Esophagus muscularis mucosa (tissue), 4 donors: ENCODE data around the gene KMT2E. TPM values are rescaled to one million over a fixed set of nuclear protein-coding genes. Genes with fewer than 3 reads are reported as not detected.

Experiments used
- DNase-seq: peaks from one replicate; pipeline ENCODE4 v3.0.0-alpha.2; 2017; ENCODE audit errors: extremely low spot score
- H3K27ac ChIP-seq, 4 donors: fragments of 200-600 bp; sonication (generic); replicated peaks in 1 of 4; 1 replicate in 3 of 4; 2 replicates in 1 of 4; pipeline ENCODE4 v1.5.1; 2016 to 2019; ENCODE audit warnings: mild to moderate bottlenecking in 1 of 4
- H3K27me3 ChIP-seq, 4 donors: fragments of 200-600 bp; sonication (generic); one replicate each; pipeline versions ENCODE4 v1.5.1 to v1.6.0; 2016 to 2019
- H3K36me3 ChIP-seq, 4 donors: fragments of 200-600 bp; sonication (generic); one replicate each; pipeline ENCODE4 v1.5.1; 2016 to 2019
- H3K4me1 ChIP-seq, 4 donors: fragments of 200-600 bp; sonication (generic); one replicate each; pipeline ENCODE4 v1.5.1; 2016 to 2019
- H3K4me3 ChIP-seq, 4 donors: fragments of 200-600 bp; sonication (generic); 1 replicate in 2 of 4; 2 replicates in 2 of 4; pipeline ENCODE4 v1.5.1; 2016 to 2019; ENCODE audit warnings: mild to moderate bottlenecking in 4 of 4, moderate library complexity in 1 of 4
- H3K9me3 ChIP-seq, 4 donors: fragments of 200-600 bp; sonication (generic); 1 replicate in 3 of 4; 2 replicates in 1 of 4; pipeline ENCODE4 v1.5.1; 2016 to 2019
- EP300 ChIP-seq: sonication (generic); formaldehyde crosslinking; IDR thresholded peaks from one replicate; pipeline ENCODE4 v1.6.1; 2017; ENCODE audit warnings: antibody characterized with exemption
- POLR2A ChIP-seq: fragments of 450-650 bp; IDR thresholded peaks from one replicate; pipeline ENCODE4 v1.6.1; 2017; ENCODE audit warnings: antibody characterized with exemption, moderate library complexity, mild to moderate bottlenecking, low read depth
- POLR2AphosphoS5 ChIP-seq, 2 donors: sonication (generic); formaldehyde crosslinking; IDR thresholded peaks; one replicate each; pipeline ENCODE4 v1.6.1; 2017; ENCODE audit warnings: antibody characterized with exemption in 2 of 2
- WGBS: methylation state at CpG from one replicate; pipeline ENCODE4 v1.1.5; 2018; 5-methylcytosine and 5-hydroxymethylcytosine counted together
- intact Hi-C: fragments of 100-400 bp; cut with DNase I; formaldehyde crosslinking; loops from one replicate; pipeline ENCODE4 v1.15.1; 2023
- total RNA-seq, 4 donors: library from RNA; depleted of rRNA; stranded (reverse); fragments of >200 nt; gene quantifications; one replicate each; pipeline versions ENCODE4 v1.1.0 to v1.2.1, GENCODE V29; 2016
- TF ChIP-seq, protein P1 (sequence below), 3 experiments: fragments of 200-600 bp in 2 of 3; fragments of 450-650 bp in 1 of 3; sonication (generic) in 2 of 3; IDR thresholded peaks; one replicate each; pipeline ENCODE4 v1.5.1; 2017 to 2019; ENCODE audit warnings: antibody characterized with exemption in 3 of 3, mild to moderate bottlenecking in 2 of 3, moderate library complexity in 1 of 3

The KMT2E gene
- total RNA-seq, 4 donors from 2014 or later, result 77.0 to 109 (median 94.0) TPM

DNA sequence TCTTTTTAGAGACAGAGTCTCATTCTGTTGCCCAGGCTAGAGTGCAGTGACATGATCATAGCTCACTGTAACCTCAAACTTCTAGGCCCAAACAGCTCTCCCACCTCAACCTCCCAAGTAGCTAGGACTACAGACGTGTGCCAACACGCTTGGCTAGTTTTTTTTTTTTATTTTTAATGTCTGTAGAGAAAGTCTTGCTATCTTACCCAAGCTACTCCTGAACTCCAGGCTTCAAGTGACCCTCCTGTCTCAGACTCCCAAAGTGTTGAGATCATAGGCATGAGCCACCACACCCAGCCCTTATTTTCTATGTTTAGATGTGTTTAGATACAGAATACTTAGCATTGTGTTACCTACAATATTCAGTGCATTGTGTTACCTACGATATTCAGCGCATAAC is 46.4 kb downstream of the KMT2E start:
- Histone ChIP-seq H3K27me3 (no peaks in the 10 kb centered on the region), H3K4me3 (no peak overlapping the region), H3K27ac (no peak overlapping the region), H3K9me3 (no peaks in the 10 kb centered on the region), H3K4me1 (peaks cover 19 to 81% (median 67%) of the 10 kb centered on the region in 4 donors), H3K36me3 (peaks cover 0 to 18% (median 7%) of the 10 kb centered on the region in 4 donors)
- no peak for DNase-seq
- intact Hi-C loops, result loop anchor here (10.0 kb wide), 1 partner anchor 76 kb away; no protein-coding TSS in a partner anchor
- TF ChIP-seq, protein P1, sequence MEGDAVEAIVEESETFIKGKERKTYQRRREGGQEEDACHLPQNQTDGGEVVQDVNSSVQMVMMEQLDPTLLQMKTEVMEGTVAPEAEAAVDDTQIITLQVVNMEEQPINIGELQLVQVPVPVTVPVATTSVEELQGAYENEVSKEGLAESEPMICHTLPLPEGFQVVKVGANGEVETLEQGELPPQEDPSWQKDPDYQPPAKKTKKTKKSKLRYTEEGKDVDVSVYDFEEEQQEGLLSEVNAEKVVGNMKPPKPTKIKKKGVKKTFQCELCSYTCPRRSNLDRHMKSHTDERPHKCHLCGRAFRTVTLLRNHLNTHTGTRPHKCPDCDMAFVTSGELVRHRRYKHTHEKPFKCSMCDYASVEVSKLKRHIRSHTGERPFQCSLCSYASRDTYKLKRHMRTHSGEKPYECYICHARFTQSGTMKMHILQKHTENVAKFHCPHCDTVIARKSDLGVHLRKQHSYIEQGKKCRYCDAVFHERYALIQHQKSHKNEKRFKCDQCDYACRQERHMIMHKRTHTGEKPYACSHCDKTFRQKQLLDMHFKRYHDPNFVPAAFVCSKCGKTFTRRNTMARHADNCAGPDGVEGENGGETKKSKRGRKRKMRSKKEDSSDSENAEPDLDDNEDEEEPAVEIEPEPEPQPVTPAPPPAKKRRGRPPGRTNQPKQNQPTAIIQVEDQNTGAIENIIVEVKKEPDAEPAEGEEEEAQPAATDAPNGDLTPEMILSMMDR (IDR thresholded peaks at IDR 0.05), result no peak
- WGBS, result 95% methylated on average over 4 of the region's 4 CpGs

DNA sequence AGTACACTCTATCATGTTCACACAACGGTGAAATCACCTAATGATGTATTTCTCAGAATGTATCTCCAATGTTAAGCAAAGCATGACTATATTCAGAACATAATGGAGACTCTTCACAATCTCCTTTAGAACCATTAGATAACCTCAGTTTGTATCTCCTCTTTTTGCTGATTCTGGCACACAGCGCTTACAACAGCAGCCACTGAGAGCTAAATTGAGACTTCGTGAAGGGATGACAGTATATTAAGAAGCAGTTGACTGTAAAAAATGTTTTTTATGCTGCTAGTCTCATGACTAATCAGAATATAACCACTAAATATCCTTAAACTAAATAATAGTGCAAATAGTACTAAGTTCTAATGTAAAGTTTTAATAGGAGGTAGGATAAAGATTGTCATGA is 46.9 kb downstream of the KMT2E start:
- no peaks in the 10 kb centered on the region for H3K27me3 ChIP-seq
- 87% methylated on average over 3 of the region's 3 CpGs for WGBS
- H3K9me3 ChIP-seq, result no peaks in the 10 kb centered on the region
- H3K4me1 ChIP-seq, result peaks cover 18 to 81% (median 67%) of the 10 kb centered on the region in 4 donors
- H3K27ac ChIP-seq, result no peak overlapping the region
- DNase-seq, result no peak
- TF ChIP-seq, protein P1 (IDR thresholded peaks at IDR 0.05), result no peak
- TF ChIP-seq POLR2AphosphoS5 (IDR thresholded peaks at IDR 0.05) (no peak), POLR2A (no peak), EP300 (no peak)
- H3K4me3 ChIP-seq, result no peak overlapping the region
- intact Hi-C loops, result loop anchor here (10.0 kb wide), 1 partner anchor 76 kb away; no protein-coding TSS in a partner anchor
- H3K36me3 ChIP-seq, result peaks cover 0 to 20% (median 7%) of the 10 kb centered on the region in 4 donors

DNA sequence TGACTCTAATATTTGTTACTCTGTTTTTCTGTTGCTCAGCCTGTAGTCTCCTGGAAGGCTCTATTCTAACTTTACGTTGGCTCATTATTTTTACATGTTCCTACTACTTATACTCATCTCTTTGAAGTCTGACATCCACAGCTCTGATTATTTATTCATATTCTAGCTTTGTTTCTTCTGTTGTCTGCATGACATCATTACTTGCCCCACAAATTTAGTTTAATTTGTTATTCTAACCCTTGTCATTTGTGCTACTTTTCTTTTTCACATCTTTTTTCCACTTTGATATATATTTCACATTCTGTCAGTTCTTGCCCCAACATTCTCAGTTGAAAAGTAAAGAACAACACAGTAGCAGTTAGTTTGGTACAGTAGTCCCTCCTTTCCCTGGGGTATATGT is 51.1 kb downstream of the KMT2E start:
- Histone ChIP-seq H3K27ac (no peak overlapping the region), H3K36me3 (peaks cover 5 to 59% (median 30%) of the 10 kb centered on the region in 4 donors), H3K27me3 (no peaks in the 10 kb centered on the region), H3K4me3 (no peak overlapping the region), H3K9me3 (no peaks in the 10 kb centered on the region), H3K4me1 (peaks cover 10 to 44% (median 44%) of the 10 kb centered on the region in 4 donors)
- DNase-seq, result no peak
- intact Hi-C loops, result loop anchor here (10.0 kb wide), 1 partner anchor 80 kb away; no protein-coding TSS in a partner anchor
- WGBS, result 51% methylated on average over 1 of the region's 1 CpG
- TF ChIP-seq POLR2AphosphoS5 (IDR thresholded peaks at IDR 0.05), result no peak
- TF ChIP-seq EP300, result no peak
- TF ChIP-seq, protein P1 (IDR thresholded peaks at IDR 0.05), result no peak
- TF ChIP-seq POLR2A, result no peak

DNA sequence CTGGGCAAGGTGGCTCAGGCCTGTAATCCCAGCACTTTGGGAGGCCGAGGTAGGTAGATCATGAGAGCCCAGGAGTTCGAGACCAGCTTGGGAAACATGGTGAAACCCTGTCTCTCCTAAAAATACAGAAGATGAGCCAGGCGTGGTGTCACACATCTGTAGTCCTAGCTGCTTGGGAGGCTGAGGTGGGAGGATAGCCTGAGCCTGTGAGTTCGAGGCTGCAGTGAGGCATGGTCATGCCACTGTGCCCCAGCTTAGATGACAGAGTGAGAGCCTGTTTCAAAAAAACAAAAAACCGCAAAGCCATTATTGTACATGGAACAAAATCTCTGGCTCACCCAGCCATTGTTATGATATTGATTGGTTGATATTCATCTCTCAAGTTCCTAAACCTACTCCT is 53.7 kb downstream of the KMT2E start:
- DNase-seq, result no peak
- Histone ChIP-seq H3K9me3 (no peaks in the 10 kb centered on the region), H3K4me3 (no peak overlapping the region), H3K27ac (no peak overlapping the region), H3K27me3 (no peaks in the 10 kb centered on the region), H3K4me1 (peaks cover 0 to 24% (median 21%) of the 10 kb centered on the region in 4 donors), H3K36me3 (peaks cover 5 to 78% (median 46%) of the 10 kb centered on the region in 4 donors)
- 100% methylated on average over 5 of the region's 5 CpGs for WGBS
- intact Hi-C loops, result loop anchor here (10.0 kb wide), 1 partner anchor 83 kb away; no protein-coding TSS in a partner anchor
- no peak for TF ChIP-seq POLR2A
- TF ChIP-seq, protein P1 (IDR thresholded peaks at IDR 0.05), result no peak
- TF ChIP-seq EP300, result no peak
- peak in 1 of 2 donors; percentile 11 for TF ChIP-seq POLR2AphosphoS5 (IDR thresholded peaks at IDR 0.05)

DNA sequence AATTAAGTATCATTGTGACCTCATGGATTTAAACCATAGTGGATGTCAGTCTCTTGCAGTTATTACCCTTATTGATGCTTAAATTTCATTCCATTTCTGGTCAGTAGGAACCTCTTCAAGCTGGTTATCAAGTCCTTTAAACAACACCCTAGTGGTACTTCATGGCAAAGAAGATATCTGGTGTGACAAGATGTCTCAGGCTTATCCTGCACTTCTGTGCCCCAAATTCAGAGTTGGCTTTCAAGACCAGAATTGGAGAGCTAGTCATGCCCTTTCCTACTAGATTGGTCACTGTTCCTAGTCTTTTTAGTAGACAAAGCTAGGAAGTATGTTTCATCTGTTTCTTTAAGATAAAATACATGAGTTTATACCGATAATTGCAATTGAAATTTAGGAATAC is 54.9 kb downstream of the KMT2E start:
- no peak overlapping the region for H3K4me3 ChIP-seq
- H3K27me3 ChIP-seq, result no peaks in the 10 kb centered on the region
- H3K27ac ChIP-seq, result no peak overlapping the region
- peaks cover 7 to 78% (median 48%) of the 10 kb centered on the region in 4 donors for H3K36me3 ChIP-seq
- intact Hi-C loops, result loop anchor here (10.0 kb wide), 1 partner anchor 84 kb away; no protein-coding TSS in a partner anchor
- no peaks in the 10 kb centered on the region for H3K9me3 ChIP-seq
- DNase-seq, result no peak
- peaks cover 0 to 18% (median 13%) of the 10 kb centered on the region in 4 donors for H3K4me1 ChIP-seq
- WGBS, result 96% methylated on average over 1 of the region's 1 CpG
- TF ChIP-seq POLR2AphosphoS5 (IDR thresholded peaks at IDR 0.05) (no peak), EP300 (no peak), POLR2A (no peak)
- TF ChIP-seq, protein P1 (IDR thresholded peaks at IDR 0.05), result no peak
